Esophagus muscularis mucosa (tissue), 4 donors: Measurements from ENCODE around the gene RETSAT.

ENCODE experiments used
- CTCF ChIP-seq, 3 experiments: fragments of 200-600 bp in 2 of 3; fragments of 450-650 bp in 1 of 3; sonication (generic) in 2 of 3; IDR thresholded peaks; one replicate each; pipeline ENCODE4 v1.5.1; 2017 to 2019; ENCODE audit warnings: antibody characterized with exemption in 3 of 3, mild to moderate bottlenecking in 2 of 3, moderate library complexity in 1 of 3
- EP300 ChIP-seq: sonication (generic); formaldehyde crosslinking; IDR thresholded peaks from one replicate; pipeline ENCODE4 v1.6.1; 2017; ENCODE audit warnings: antibody characterized with exemption
- POLR2A ChIP-seq: fragments of 450-650 bp; IDR thresholded peaks from one replicate; pipeline ENCODE4 v1.6.1; 2017; ENCODE audit warnings: antibody characterized with exemption, moderate library complexity, mild to moderate bottlenecking, low read depth

GRCh38 chr2:85367180-85367579 is 12.9 kb upstream of the RETSAT start:
- no peak for TF ChIP-seq CTCF (IDR thresholded peaks at IDR 0.05)
- TF ChIP-seq POLR2A, result no peak
- TF ChIP-seq EP300, result no peak
